Activated CD4-positive, alpha-beta T cell treated with anti-CD3 and anti-CD28 coated beads for 48 hours (primary cell): ENCODE data around the gene NPEPL1.
A peak's percentile ranks its signal among the peaks of the same experiment; 100 is the strongest.

Experiments used
- DNase-seq: peaks from one replicate; pipeline ENCODE4 v3.0.0-alpha.2; 2020

NPEPL1 gene

DNA sequence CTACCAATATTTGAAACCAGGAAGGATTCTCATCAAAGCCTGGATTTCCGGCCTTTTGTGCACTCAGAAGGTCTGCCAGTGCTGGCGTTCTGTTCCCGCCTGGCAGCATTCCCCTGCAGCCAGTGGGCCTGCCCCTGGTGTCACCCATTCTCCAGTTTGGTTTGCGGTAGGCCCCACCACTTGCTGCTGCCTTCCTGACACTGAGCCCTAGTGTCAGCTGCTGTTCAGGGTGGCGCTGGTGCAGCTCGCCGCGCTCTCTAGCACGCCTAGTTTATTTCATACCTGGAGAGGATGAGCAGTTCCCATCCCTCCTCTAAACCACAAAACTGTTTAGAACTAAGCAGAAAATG is 9.5 kb downstream of the NPEPL1 start:
- no peak for DNase-seq

DNA sequence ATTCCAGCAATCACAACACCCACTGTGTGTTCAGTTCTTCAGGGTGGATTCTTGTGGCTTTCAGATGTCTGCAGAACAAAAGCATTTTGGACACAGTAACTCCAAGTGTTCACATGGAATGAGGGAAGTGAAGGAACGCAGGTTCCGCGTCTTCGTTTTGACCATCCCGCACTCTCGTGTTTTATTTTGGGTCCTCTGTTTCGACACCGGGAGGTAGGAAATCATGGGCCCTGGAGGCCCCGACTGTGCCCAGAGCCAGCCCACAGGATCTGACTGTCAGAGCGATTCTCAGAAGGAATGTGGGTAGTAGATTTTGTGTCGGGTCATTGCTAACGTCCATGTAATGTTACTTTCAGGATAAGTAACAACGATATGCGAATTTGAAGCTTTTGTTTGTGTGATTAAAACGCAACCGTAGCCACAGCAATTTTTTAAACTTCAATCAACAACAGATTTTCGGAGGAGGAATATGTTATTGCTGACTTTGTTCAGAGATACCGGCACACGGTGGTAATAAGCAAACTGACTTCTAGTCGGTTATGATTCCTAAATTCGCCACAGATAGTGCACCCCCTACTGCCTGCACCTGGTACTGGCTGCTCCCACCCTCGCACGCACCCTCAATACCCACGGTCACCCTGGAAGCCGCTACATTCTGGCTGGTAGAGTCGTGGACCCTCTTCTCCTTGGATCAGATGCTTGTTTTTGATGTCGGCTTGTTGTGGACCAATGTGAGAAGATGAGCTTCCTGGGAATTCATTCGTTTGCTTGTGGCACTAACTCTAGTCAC is 10.5 kb downstream of the NPEPL1 start:
- peak; percentile 22 for DNase-seq

- no peak for DNase-seq
Measured at GRCh38 chr20:58703765-58704371, 11.3 kb downstream of the NPEPL1 start.

DNA sequence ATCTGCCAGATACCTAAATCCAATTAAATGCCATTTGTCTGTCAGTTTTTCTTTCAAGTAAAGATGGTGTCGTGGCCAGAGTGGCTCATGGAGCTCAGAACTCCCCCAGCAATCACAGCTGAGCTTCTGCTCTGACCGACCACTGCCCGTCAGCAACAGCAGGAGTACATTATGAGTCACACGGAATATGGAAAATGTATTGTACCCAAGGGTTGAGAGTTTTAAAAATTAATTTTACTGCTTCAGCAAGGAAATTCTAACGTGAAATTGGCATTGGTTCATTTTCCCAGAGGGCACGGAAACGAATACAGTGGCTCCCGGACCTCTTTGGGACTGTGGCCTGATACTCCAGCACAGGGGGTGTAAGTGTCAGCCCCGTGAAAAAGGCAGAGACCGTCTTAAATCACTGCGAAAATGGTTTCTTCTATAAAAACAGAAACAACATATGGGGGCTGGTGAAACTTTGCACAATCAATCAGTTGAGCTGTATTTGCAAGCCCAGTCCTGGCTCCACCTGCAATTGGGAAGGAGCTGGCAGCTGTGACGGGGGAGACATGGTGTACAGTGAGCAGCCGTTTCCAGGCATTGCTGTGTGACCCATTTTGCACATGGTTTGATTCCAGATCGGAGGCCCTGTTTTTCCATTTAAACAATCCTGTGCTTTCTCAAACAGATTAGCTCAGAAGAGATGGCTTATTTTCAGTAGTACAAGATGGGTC is 12.8 kb downstream of the NPEPL1 start:
- DNase-seq: no peak

- DNase-seq: no peak
Measured at GRCh38 chr20:58706150-58706892, 13.7 kb downstream of the NPEPL1 start.

GRCh38 chr20:58706975-58707681 is 14.5 kb downstream of the NPEPL1 start:
- no peak for DNase-seq

GRCh38 chr20:58707770-58708169 is 15.2 kb downstream of the NPEPL1 start:
- DNase-seq: no peak

DNA sequence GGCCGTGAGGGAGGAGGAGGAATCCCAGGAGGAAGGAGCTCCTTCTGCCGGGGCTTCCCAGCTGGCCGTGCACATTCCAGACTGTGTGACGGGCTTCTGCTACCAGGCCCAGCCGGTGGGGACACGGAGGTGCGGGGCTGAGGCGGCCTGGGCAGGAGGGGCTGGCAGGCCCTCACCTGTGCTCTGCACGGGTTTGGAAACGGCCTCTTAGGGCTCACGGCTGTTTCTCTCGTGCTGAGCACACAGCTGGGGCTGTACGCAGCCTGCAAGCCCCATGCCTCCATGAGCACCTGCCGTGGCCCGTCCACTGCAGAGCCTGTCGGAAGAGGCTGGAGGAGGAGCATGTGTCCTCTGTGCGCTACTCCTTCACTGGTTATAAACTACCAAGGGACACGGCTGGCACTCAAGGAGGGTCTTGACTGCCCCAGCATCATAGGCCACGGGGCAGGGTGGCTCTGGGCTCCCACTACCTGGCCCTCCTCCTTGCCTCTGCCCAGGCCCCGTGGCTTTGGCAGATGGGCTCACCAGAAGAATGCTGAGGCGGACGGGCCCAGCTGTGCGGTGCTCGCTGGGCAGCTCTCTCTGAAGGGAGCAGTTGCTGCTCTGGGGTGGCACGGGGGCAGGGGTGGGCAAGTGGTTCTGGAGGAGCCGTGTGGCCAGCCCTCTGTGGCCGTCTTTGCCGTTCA is 15.8 kb downstream of the NPEPL1 start:
- DNase-seq: no peak

DNA sequence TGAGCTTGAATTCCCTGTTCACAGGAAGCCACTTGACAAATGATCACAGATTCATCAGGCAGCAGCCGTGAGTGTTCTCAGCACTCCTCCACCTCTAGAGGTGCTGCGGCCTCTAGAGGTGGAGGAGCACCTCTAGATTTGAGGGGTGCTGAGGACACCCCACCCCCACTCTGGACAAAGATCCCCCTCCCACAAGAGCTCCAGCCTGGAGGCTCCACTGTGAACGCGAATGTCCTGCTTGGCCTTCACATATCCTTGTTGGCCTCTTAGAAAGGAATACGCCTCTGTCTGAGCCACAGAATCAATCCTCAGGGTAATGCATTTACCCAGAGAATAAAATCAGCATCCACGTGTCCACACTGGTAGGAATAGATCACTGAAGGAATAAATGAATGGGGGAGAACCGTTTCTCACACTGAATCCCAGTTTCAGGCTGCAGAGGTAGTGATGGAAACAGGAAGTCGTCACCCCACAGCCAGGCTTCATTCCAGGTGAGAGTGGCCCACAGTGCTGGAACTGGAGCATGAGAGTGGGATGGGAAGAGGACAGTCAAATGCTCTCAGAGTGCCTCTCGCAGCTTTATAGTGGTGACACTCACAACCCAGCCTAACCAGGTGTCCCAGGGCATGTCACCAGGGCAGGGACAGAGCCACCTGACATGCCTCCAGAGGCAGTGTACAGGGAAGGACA is 16.6 kb downstream of the NPEPL1 start:
- no peak for DNase-seq

- DNase-seq: peak; percentile 1
Measured at GRCh38 chr20:58709703-58710039, 17.1 kb downstream of the NPEPL1 start.

DNA sequence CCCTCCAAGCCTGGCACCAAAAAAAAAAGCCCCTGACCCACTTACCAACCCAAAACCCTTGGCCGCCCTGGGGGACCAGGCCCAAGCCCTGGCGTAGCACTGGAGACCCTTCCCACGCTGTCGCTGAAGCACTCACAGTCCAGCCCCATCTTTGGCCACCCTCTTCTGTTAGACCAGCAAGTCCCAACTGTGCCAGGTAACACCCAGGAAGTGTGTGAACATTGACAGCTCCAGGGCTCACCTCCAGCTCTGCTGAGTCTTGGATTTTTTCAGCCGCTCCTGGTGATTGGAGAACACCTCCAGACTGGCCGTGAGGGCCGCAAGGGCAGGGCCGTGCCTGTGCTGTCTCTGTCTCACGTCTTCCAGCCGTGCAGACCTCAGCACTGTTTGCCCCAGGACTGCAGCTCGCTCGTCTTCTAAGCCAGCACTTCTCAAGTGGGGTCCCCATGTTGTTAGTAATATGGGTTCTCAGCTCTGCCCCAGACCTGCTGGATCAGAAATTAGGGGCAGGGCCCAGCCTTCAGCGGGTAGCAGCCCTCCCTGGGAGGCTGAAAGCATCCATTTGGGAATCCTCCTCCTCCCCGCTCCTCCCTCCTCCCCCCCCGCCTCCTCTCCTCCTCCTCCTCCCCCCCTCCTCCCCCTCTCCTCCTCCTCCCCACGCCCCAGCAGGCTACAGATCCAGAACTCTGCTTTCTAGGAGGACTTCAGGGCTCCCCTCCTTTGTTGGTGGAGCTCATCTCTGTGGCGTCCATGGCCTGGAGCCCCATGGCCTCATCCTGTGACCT is 18.1 kb downstream of the NPEPL1 start:
- DNase-seq: peak; percentile 1

- no peak for DNase-seq
Measured at GRCh38 chr20:58711266-58712051, 18.9 kb downstream of the NPEPL1 start.

DNA sequence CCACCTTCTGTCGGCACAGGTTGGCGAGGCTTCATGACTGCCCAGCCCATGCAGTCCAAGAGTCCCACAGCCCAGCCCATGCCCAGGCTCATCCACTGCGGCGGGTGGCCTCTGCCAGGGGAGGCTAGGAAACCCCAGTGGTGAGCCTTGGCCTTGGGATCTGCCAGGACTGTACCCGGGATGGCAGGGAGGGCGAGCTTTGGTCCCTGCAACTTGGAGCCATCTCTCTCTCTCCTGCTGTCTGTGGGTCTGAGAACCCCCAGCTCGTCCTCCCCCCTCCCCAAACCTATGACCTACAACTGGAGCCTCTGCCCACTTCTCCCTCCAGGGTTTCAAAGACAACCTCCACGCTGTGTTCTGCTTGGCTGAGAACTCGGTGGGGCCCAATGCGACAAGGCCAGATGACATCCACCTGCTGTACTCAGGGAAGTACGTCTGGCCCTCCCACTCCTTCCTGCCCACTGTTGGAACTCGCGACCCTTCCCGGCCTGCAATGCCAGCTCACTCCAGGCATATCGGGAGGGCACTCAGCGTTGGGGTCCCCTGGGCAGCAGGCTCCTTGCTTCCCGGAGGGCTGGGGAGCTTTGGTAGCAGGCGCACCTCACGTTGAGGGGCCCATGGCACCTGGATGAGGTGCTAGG is 19.7 kb downstream of the NPEPL1 start:
- DNase-seq: no peak

- DNase-seq: no peak
Measured at GRCh38 chr20:58712806-58713731, 20.5 kb downstream of the NPEPL1 start.

GRCh38 chr20:58713801-58714339 is 21.3 kb downstream of the NPEPL1 start:
- DNase-seq: peak; percentile 0

- DNase-seq: peak; percentile 1
Measured at GRCh38 chr20:58714340-58714922, 21.8 kb downstream of the NPEPL1 start.

GRCh38 chr20:58714923-58715351 is 22.3 kb downstream of the NPEPL1 start:
- peak; percentile 1 for DNase-seq
